Panc1 (cell line): ENCODE data around the gene GRM7. TPM values are rescaled to one million over a fixed set of nuclear protein-coding genes. Genes with fewer than 3 reads are reported as not detected.

Source experiments
- ATAC-seq: fragments of 200-7000 bp; cut with Tn5 transposase; 2 replicates; pipeline ENCODE4 v1.9.1; 2020; ENCODE audit warnings: mild to moderate bottlenecking, moderate library complexity
- BruUV-seq: library from RNA; stranded (reverse); fragments of 400-500 nt; replicated peaks from 2 replicates; lab custom pipeline; 2021; lab: Mats Ljungman, UMichigan
- CTCF ChIA-PET: fragments of 300-600 bp; sonication (Branson Sonifier 250); formaldehyde crosslinking; loops from one replicate; lab custom pipeline; 2022; ENCODE audit warnings: antibody characterized with exemption; lab: Charles Lee
- POLR2A ChIA-PET: fragments of 300-600 bp; sonication (Branson Sonifier 250); formaldehyde crosslinking; loops from one replicate; lab custom pipeline; 2022; ENCODE audit warnings: antibody characterized with exemption; lab: Charles Lee
- DNase-seq: peaks from one replicate; pipeline ENCODE4 v3.0.0-alpha.2; 2010; ENCODE audit warnings: low read depth, low spot score
- H3K27ac ChIP-seq: 2 replicates; pipeline ENCODE4 v1.5.1; 2011; ENCODE audit warnings: mild to moderate bottlenecking, low read length, inconsistent platforms
- H3K27me3 ChIP-seq: fragments of 200-500 bp; sonication (Bioruptor generic); 2 replicates; pipeline ENCODE4 v1.6.0; 2014; ENCODE audit warnings: low read length, inconsistent platforms; ENCODE audit not compliant: control insufficient read depth, insufficient read depth
- H3K36me3 ChIP-seq: fragments of 200-500 bp; sonication (Bioruptor generic); 2 replicates; pipeline ENCODE4 v1.5.1; 2014; ENCODE audit warnings: inconsistent platforms, mild to moderate bottlenecking, low read length, moderate library complexity; ENCODE audit not compliant: control insufficient read depth, insufficient read depth
- H3K4me1 ChIP-seq: 2 replicates; pipeline ENCODE4 v1.5.1; 2011; ENCODE audit warnings: inconsistent platforms, mild to moderate bottlenecking, low read length, moderate library complexity; ENCODE audit not compliant: control insufficient read depth, insufficient read depth
- H3K4me3 ChIP-seq, 2 experiments: 2 replicates each; pipeline ENCODE4 v1.5.1; 2011 to 2012; ENCODE audit warnings: low read depth in 2 of 2, low read length in 2 of 2, mild to moderate bottlenecking in 2 of 2, inconsistent platforms in 1 of 2, moderate library complexity in 1 of 2
- H3K9me3 ChIP-seq: fragments of 200-500 bp; sonication (Bioruptor generic); 2 replicates; pipeline ENCODE4 v1.5.1; 2014; ENCODE audit warnings: low read depth, mild to moderate bottlenecking, inconsistent platforms, low read length, moderate library complexity; ENCODE audit not compliant: control insufficient read depth, insufficient read depth
- CTCF ChIP-seq: fragments of 450-650 bp; IDR thresholded peaks from 2 replicates; pipeline ENCODE4 v1.5.1; 2017; ENCODE audit warnings: mild to moderate bottlenecking
- POLR2AphosphoS5 ChIP-seq: IDR thresholded peaks from 2 replicates; pipeline ENCODE4 v1.6.1; 2012; ENCODE audit warnings: mild to moderate bottlenecking, low read depth, low read length, moderate library complexity
- REST ChIP-seq, 2 experiments: IDR thresholded peaks; 2 replicates each; pipeline ENCODE4 v1.6.1; 2011 to 2012; ENCODE audit warnings: low read depth in 2 of 2, control low read depth in 1 of 2, low read length in 1 of 2, mild to moderate bottlenecking in 1 of 2, moderate library complexity in 1 of 2; ENCODE audit not compliant: insufficient read depth in 1 of 2
- SIN3A ChIP-seq: IDR thresholded peaks from 2 replicates; pipeline ENCODE4 v1.6.1; 2012; ENCODE audit warnings: low read depth, mild to moderate bottlenecking, low read length, moderate library complexity, borderline replicate concordance; ENCODE audit not compliant: insufficient read depth
- TCF7L2 ChIP-seq: IDR thresholded peaks from 2 replicates; pipeline ENCODE4 v1.6.1; 2011; ENCODE audit warnings: mild to moderate bottlenecking, low read depth, low read length, inconsistent platforms
- in situ Hi-C: cut with HindIII; loops from 2 replicates; pipeline ENCODE4 v1.10.0; 2016; ENCODE audit warnings: low sequenced_read_pairs, low pct_unique_long_range_greater_than_20kb
- intact Hi-C: fragments of 100-400 bp; cut with micrococcal nuclease; formaldehyde crosslinking; loops from one replicate; pipeline ENCODE4 v1.10.0; 2022; ENCODE audit not compliant: unreplicated experiment
- total RNA-seq: library from RNA; stranded (reverse); gene quantifications from one replicate; pipeline ENCODE4 v1.2.1, GENCODE V29; 2021; ENCODE audit not compliant: unreplicated experiment

Gene GRM7
- total RNA-seq, 1 experiment from 2014 or later, result not detected

DNA sequence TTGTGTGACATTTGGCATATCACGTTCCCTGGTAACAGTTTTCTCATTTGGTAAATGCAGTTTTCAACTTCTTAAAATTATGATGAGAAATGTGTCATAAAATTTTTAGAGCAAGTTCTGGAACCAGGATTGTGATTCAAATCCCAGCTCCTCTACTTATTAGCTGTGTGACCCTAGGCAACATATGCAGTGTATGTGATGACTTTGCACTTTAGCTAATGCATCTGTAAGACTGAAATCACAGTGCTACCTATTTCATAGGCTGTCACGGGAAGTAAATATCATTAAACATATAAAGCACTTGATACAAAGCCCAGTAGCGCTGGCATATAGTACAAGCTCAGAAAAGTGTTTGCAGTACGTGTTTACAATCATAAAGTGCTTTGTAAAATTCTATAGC is 419.4 kb downstream of the GRM7 start:
- in situ Hi-C loops (no loop called here), intact Hi-C loops (no loop called here)
- ATAC-seq (no peak), DNase-seq (no peak)
- no peaks in the 10 kb centered on the region for H3K36me3 ChIP-seq
- CTCF ChIA-PET, result no interaction called here
- no TSS peak for BruUV-seq
- no peaks in the 10 kb centered on the region for H3K27me3 ChIP-seq
- no peak for TF ChIP-seq REST (IDR thresholded peaks at IDR 0.05; ENCODE audit: insufficient read depth in 1 of 2, low read depth in 2 of 2, low read length in 1 of 2)
- no peak for TF ChIP-seq SIN3A
- no peak for TF ChIP-seq POLR2AphosphoS5
- no peak for TF ChIP-seq TCF7L2
- no peak for TF ChIP-seq CTCF
- H3K4me1 ChIP-seq, result no peaks in the 10 kb centered on the region
- H3K27ac ChIP-seq, result no peak overlapping the region
- H3K9me3 ChIP-seq, result no peaks in the 10 kb centered on the region
- H3K4me3 ChIP-seq, result no peak overlapping the region
- POLR2A ChIA-PET, result no interaction called here

- in situ Hi-C loops (no loop called here), intact Hi-C loops (no loop called here)
- no TSS peak for BruUV-seq
- Histone ChIP-seq H3K4me3 (no peak overlapping the region), H3K9me3 (no peaks in the 10 kb centered on the region), H3K27ac (no peak overlapping the region), H3K27me3 (no peaks in the 10 kb centered on the region), H3K36me3 (no peaks in the 10 kb centered on the region), H3K4me1 (no peaks in the 10 kb centered on the region)
- ChIA-PET POLR2A (no interaction called here), CTCF (no interaction called here)
- ATAC-seq (no peak), DNase-seq (no peak)
- TF ChIP-seq SIN3A, result no peak
- TF ChIP-seq REST (IDR thresholded peaks at IDR 0.05; ENCODE audit: insufficient read depth in 1 of 2, low read depth in 2 of 2, low read length in 1 of 2), result no peak
- no peak for TF ChIP-seq POLR2AphosphoS5
These were observed 422.1 kb downstream of the GRM7 start for GRCh38 chr3:7282988-7283387.
